Measurements from ENCODE around the gene C16orf86.
"Not testable (repeated sequence)": the region's sequence is repeated elsewhere in the genome, so short reads cannot be mapped to it uniquely, and the experiment has no call there.

The C16orf86 gene

GRCh38 chr16:67668495-67669157, 2.0 kb downstream of the C16orf86 start:
- DNase-seq, result no peak

GRCh38 chr16:67669499-67670101, 3.0 kb downstream of the C16orf86 start:
- DNase-seq, result no peak

GRCh38 chr16:67672306-67672705, 5.7 kb downstream of the C16orf86 start:
- no peak for DNase-seq

GRCh38 chr16:67672739-67673662, 6.4 kb downstream of the C16orf86 start:
- DNase-seq, result no peak

GRCh38 chr16:67673712-67674580, 7.3 kb downstream of the C16orf86 start:
- DNase-seq, result no peak

- DNase-seq, result no peak
Observed at GRCh38 chr16:67674851-67675578, 8.4 kb downstream of the C16orf86 start.

- DNase-seq, result no peak
Observed at GRCh38 chr16:67675579-67675935, 8.9 kb downstream of the C16orf86 start.

DNA sequence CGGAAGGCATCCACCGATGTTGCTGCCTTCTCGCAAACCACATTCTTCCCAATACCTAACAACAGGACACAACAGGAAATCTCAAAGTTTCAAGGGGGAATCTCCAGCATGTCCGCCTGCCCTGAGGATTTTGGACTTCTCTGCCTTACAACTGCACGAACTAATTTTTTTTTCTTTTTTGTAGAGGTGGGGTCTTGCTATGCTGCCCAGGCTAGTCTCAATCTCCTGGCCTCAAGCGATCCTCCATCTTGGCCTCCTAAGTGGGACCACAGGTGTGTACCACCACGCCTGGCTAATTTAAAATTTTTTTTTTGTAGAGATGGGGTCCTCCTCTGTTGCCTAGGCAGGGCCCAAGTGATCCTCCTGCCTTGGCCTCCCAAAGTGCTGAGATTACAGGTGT, 9.4 kb downstream of the C16orf86 start:
- DNase-seq, result no peak

- DNase-seq, result no peak
Observed at GRCh38 chr16:67676516-67676915, 9.9 kb downstream of the C16orf86 start.

- DNase-seq, result no peak
Observed at GRCh38 chr16:67676939-67677338, 10.3 kb downstream of the C16orf86 start.

DNA sequence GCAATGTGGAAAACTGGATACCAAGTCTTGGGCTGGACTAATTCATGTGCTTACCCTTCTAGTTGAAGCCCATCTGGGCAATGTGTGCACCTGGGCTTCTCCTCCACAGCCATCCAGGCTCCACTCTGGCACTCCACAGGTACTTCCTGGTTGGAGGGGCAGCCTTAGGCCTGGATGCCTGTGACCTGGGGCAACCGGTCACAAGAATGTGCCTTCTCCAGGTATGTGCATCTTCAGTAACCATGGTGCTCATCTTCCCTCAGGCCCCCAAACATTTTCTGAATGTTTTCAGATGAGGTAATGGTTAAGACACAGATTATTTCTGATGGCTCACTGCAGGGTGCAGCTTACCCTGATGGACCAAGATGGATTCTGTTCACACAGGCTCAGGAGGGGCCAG, 11.1 kb downstream of the C16orf86 start:
- DNase-seq, result no peak

DNA sequence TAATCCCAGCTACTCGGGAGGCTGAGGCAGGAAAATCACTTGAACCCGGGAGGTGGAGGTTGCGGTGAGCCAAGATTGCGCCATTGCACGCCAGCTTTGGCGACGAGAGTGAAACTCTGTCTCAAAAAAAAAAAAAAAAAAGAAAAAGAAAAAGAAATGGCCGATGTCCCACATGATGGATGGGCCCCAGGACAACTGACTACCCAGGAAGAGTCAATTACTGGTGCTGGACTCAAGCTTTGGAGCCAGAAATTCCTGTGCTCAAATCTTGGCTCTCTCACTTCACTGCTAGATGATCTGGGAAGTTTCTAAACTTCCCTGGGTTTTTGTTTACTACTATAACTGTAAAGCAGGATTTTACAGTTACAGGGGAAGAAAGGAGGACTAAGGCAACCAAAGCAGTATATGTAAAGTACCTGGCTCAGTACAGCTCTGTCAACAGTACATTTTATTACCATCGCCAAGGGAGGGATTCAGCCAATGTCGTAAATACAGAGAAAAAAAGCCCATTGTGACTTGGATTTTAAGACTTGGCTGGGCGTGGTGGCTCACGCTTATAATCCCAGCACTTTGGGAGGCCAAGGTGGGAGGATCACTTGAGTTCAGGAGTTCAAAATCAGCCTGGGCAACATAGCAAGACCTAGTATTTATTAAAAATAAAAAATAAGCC, 11.9 kb downstream of the C16orf86 start:
- DNase-seq, result no peak

DNA sequence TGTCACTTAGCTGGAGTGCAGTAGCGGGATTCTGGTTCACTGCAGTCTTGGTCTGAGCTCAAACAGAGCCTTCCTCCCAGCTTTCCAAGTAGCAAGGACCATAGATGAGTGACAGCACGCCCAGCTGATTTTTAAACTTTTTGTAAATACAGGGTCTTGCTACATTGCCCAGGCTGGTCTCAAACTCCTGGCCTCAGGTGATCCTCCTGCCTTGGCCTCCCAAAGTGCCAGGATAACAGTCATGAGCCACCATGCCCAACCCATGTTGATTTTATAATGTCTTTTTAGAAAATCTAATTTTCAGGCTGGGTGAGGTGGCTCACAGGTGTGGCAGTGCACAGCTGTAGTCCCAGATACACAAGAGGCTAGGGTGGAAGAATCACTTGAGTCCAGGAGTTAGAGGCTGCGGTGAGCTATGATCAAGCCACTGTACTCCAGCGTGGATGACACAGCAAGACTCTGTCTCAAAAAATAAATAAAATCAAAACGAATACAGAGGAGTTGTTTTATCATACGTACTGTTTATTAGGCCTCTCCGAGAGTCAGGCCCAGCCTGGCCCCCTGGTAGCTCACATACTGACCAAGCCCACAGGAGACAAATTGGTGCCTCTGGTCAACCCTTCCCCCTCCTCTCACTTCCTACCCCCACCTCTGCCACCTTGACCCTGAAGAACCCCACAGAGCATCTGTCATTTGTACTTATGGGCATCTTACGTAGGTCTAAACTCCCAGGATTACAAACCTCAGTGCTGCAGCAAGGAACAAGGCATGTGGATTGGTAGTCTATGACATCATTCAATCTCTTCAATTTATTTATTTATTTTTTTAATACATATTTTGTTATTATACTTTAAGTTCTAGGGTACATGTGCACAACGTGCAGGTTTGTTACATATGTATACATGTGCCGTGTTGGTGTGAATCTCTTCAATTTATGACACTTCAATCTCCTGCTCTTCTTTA, 13.6 kb downstream of the C16orf86 start:
- no peak for DNase-seq

GRCh38 chr16:67683767-67684166, 17.2 kb downstream of the C16orf86 start:
- DNase-seq, result no peak

DNA sequence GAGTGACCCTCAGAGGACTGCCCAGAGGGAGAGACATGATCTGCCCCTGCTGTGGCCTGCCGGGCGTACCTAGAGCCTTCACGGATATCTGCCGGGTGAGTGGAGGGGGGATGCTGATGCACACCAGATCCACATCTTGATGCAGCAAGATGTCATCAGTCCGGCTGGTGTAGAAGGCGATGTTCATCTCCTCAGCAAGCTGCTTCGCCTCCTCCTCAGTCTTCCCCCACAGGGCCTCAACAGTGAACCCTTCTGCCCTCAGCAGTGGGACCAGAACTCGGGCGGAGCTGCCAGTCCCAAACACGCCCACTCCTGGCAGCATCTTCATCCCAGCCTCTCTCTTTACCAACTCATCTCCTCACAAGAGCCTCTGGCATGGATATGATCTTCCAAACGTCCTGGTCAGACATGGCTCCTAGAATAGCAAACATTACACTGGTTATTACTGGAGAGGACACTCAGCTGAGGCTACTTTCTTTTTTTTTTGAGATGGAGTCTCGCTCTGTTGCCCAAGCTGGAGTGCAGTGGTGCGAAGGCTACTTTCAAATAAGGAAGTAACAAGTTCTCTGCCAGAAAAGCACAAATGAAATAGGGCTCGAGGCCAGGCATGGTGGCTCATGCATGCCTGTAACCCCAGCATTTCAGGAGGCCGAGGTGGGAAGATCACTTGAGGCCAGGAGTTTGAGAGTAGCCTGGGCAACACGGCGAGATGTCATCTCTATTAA, 18.9 kb downstream of the C16orf86 start:
- DNase-seq, result no peak

DNA sequence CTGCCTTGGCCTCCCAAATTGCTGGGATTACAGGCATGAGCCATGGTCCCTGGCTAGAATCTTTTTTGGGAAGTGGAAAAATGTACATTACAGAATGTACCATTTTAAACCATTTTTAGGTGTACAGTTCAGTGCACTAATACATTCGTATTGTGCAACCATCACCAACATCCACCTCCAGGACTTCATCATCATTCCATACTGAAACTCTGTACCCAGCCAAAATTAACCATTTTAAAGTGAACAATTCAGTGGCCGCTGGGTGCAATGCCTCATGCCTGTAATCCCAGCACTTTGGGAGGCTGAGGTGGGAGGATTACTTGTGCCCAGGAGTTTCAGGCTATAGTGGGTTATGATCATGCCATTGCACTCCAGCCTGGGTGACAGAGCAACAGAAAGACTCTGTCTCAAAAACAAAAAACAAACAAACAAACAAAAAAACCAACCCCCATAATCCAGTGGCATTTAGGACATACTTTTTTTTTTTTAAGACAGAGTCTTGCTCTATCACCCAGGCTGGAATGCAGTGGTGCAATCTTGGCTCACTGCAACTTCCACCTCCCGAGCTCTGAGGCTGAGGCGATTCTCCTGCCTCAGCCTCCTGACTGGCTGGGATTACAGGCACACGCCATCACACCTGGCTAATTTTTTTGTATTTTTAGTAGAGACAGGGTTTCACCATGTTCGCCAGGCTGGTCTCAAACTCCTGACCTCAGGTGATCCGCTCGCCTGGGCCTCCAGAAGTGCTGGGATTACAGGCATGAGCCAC, 27.1 kb downstream of the C16orf86 start:
- DNase-seq, result not testable (repeated sequence)

- no peak for DNase-seq
Observed at GRCh38 chr16:67694611-67695010, 28.0 kb downstream of the C16orf86 start.

- no peak for DNase-seq
Observed at GRCh38 chr16:67697422-67698185, 31.0 kb downstream of the C16orf86 start.

Measured in activated T-cell treated with anti-CD3 and anti-CD28 coated beads for 4 hours (primary cell).